IMR-90 (cell line): ENCODE results near the gene OR4E2. TPM values are rescaled to one million over a fixed set of nuclear protein-coding genes. Genes with fewer than 3 reads are reported as not detected.

Experiments
- ATAC-seq: fragments of 200-7000 bp; cut with Tn5 transposase; 2 replicates; pipeline ENCODE4 v1.9.1; 2020; ENCODE audit warnings: low read depth, mild to moderate bottlenecking, moderate library complexity
- BruUV-seq: library from RNA; stranded (reverse); fragments of 400-500 nt; replicated peaks from 2 replicates; lab custom pipeline; 2021; lab: Mats Ljungman, UMichigan
- CTCF ChIA-PET: fragments of 300-600 bp; formaldehyde crosslinking; extraction: SDS; loops from one replicate; lab custom pipeline; 2021; ENCODE audit warnings: antibody characterized with exemption; lab: Yijun Ruan, JAX
- POLR2A ChIA-PET: fragments of 300-600 bp; sonication (Branson Sonifier 250); formaldehyde crosslinking; loops from one replicate; lab custom pipeline; 2022; ENCODE audit warnings: antibody characterized with exemption; ENCODE audit not compliant: unreplicated experiment; lab: Charles Lee
- DNase-seq: peaks from one replicate; pipeline ENCODE4 v3.0.0; 2013
- H2AFZ ChIP-seq: replicated peaks from 2 replicates; pipeline ENCODE3; 2013; ENCODE audit warnings: low read length, mild to moderate bottlenecking; ENCODE audit not compliant: poor library complexity
- H2AK5ac ChIP-seq: 2 replicates; pipeline ENCODE4 v1.6.1; 2013; ENCODE audit warnings: low read depth, low read length, inconsistent platforms
- H2AK9ac ChIP-seq: replicated peaks from 2 replicates; pipeline ENCODE3; 2013; ENCODE audit warnings: mild to moderate bottlenecking, low read depth, low read length, moderate library complexity; ENCODE audit not compliant: poor library complexity
- H2BK120ac ChIP-seq: 2 replicates; pipeline ENCODE4 v1.6.1; 2013; ENCODE audit warnings: low read depth, low read length, inconsistent platforms
- H2BK15ac ChIP-seq: 3 replicates; pipeline ENCODE4 v1.6.1; 2013; ENCODE audit warnings: low read depth, low read length, inconsistent platforms
- H2BK20ac ChIP-seq: 2 replicates; pipeline ENCODE4 v1.6.1; 2013; ENCODE audit warnings: low read depth, mild to moderate bottlenecking, inconsistent platforms, low read length, moderate library complexity
- H2BK5ac ChIP-seq: 2 replicates; pipeline ENCODE4 v1.6.1; 2013; ENCODE audit warnings: mild to moderate bottlenecking, low read depth, low read length, inconsistent platforms; ENCODE audit not compliant: poor library complexity, severe bottlenecking
- H3K14ac ChIP-seq: replicated peaks from 2 replicates; pipeline ENCODE4 v1.6.1; 2013; ENCODE audit warnings: low read depth, low read length, inconsistent platforms
- H3K18ac ChIP-seq: 2 replicates; pipeline ENCODE4 v1.6.1; 2013; ENCODE audit warnings: low read depth, low read length, control low read depth
- H3K23ac ChIP-seq: 2 replicates; pipeline ENCODE4 v1.6.1; 2013; ENCODE audit warnings: low read depth, low read length, inconsistent platforms
- H3K27ac ChIP-seq: 2 replicates; pipeline ENCODE4 v1.5.1; 2013; ENCODE audit warnings: mild to moderate bottlenecking, control low read depth, low read length; ENCODE audit not compliant: insufficient read depth
- H3K27me3 ChIP-seq: 2 replicates; pipeline ENCODE4 v1.6.1; 2013; ENCODE audit warnings: low read length; ENCODE audit not compliant: control insufficient read depth, insufficient read depth
- H3K36me3 ChIP-seq: 2 replicates; pipeline ENCODE4 v1.6.1; 2013; ENCODE audit warnings: low read length, mixed read lengths; ENCODE audit not compliant: control insufficient read depth, insufficient read depth
- H3K4ac ChIP-seq: 2 replicates; pipeline ENCODE4 v1.6.1; 2013; ENCODE audit warnings: low read depth, low read length, inconsistent platforms
- H3K4me1 ChIP-seq: 2 replicates; pipeline ENCODE4 v1.6.1; 2013; ENCODE audit warnings: low read length, mixed read lengths; ENCODE audit not compliant: control insufficient read depth, insufficient read depth
- H3K4me2 ChIP-seq: 2 replicates; pipeline ENCODE4 v1.6.1; 2013; ENCODE audit warnings: low read depth, mild to moderate bottlenecking, control low read depth, low read length, moderate library complexity
- H3K4me3 ChIP-seq: 2 replicates; pipeline ENCODE4 v1.5.1; 2013; ENCODE audit warnings: low read depth, mild to moderate bottlenecking, control low read depth, low read length, moderate library complexity; ENCODE audit not compliant: insufficient read depth
- H3K56ac ChIP-seq: 2 replicates; pipeline ENCODE4 v1.6.1; 2013; ENCODE audit warnings: low read length, inconsistent platforms; ENCODE audit not compliant: insufficient read depth; ENCODE audit errors: extremely low read depth
- H3K79me1 ChIP-seq, 2 experiments: 2 replicates each; pipeline ENCODE4 v1.6.1; 2013; ENCODE audit warnings: low read length in 2 of 2, inconsistent platforms in 1 of 2, low read depth in 1 of 2
- H3K9ac ChIP-seq: 2 replicates; pipeline ENCODE4 v1.6.1; 2013; ENCODE audit warnings: low read depth, low read length, control low read depth
- H3K9me1 ChIP-seq: 2 replicates; pipeline ENCODE4 v1.6.1; 2013; ENCODE audit warnings: low read length, inconsistent platforms; ENCODE audit not compliant: insufficient read depth
- H3K9me3 ChIP-seq: 2 replicates; pipeline ENCODE4 v1.6.1; 2013; ENCODE audit warnings: low read length; ENCODE audit not compliant: control insufficient read depth, insufficient read depth
- H4K20me1 ChIP-seq: 2 replicates; pipeline ENCODE4 v1.6.1; 2013; ENCODE audit warnings: low read length, inconsistent platforms; ENCODE audit not compliant: insufficient read depth
- H4K5ac ChIP-seq: 2 replicates; pipeline ENCODE4 v1.6.1; 2013; ENCODE audit warnings: mild to moderate bottlenecking, low read depth, low read length, control low read depth
- H4K8ac ChIP-seq, 2 experiments: 2 replicates each; pipeline ENCODE4 v1.6.1; 2013; ENCODE audit warnings: low read depth in 2 of 2, low read length in 2 of 2, control low read depth in 1 of 2, inconsistent platforms in 1 of 2
- H4K91ac ChIP-seq: 2 replicates; pipeline ENCODE4 v1.6.1; 2013; ENCODE audit warnings: low read depth, low read length, inconsistent platforms; ENCODE audit not compliant: insufficient read depth
- BHLHE40 ChIP-seq: fragments of 150-350 bp; IDR thresholded peaks from 2 replicates; pipeline ENCODE4 v1.6.1; 2016; ENCODE audit warnings: mild to moderate bottlenecking, low read depth, low read length
- CHD1 ChIP-seq: IDR thresholded peaks from 2 replicates; pipeline ENCODE4 v1.6.1; 2012; ENCODE audit warnings: low read depth, low read length, improper control_type of control experiment
- CTCF ChIP-seq: conservative IDR thresholded peaks from 2 replicates; pipeline ENCODE4 v1.5.1; 2012; ENCODE audit warnings: mild to moderate bottlenecking, low read depth, low read length, improper control_type of control experiment
- FOS ChIP-seq: fragments of 150-350 bp; IDR thresholded peaks from 2 replicates; pipeline ENCODE4 v1.6.1; 2016; ENCODE audit warnings: low read depth, low read length
- MAFK ChIP-seq: IDR thresholded peaks from 2 replicates; pipeline ENCODE4 v1.6.1; 2012; ENCODE audit warnings: low read depth, low read length, improper control_type of control experiment
- NFE2L2 ChIP-seq: fragments of 150-350 bp; IDR thresholded peaks from 2 replicates; pipeline ENCODE4 v1.6.1; 2016; ENCODE audit warnings: low read depth, mild to moderate bottlenecking, low read length
- POLR2A ChIP-seq: IDR thresholded peaks from 2 replicates; pipeline ENCODE4 v1.6.1; 2012; ENCODE audit warnings: mild to moderate bottlenecking, low read depth, low read length
- RAD21 ChIP-seq: IDR thresholded peaks from 2 replicates; pipeline ENCODE4 v1.6.1; 2012; ENCODE audit warnings: low read length, improper control_type of control experiment
- RCOR1 ChIP-seq: IDR thresholded peaks from 2 replicates; pipeline ENCODE4 v1.6.1; 2012; ENCODE audit warnings: mild to moderate bottlenecking, low read length, improper control_type of control experiment; ENCODE audit not compliant: insufficient replicate concordance
- RFX5 ChIP-seq: IDR thresholded peaks from 2 replicates; pipeline ENCODE4 v1.8.0; 2012; ENCODE audit warnings: low read depth, mild to moderate bottlenecking, low read length, moderate library complexity
- SMC3 ChIP-seq: fragments of 150-350 bp; IDR thresholded peaks from 2 replicates; pipeline ENCODE4 v1.6.1; 2016; ENCODE audit warnings: low read depth, mild to moderate bottlenecking, antibody characterized with exemption, low read length, moderate library complexity
- USF2 ChIP-seq: fragments of 150-350 bp; IDR thresholded peaks from 2 replicates; pipeline ENCODE4 v1.6.1; 2017; ENCODE audit warnings: mild to moderate bottlenecking, antibody characterized with exemption, low read length, low read depth
- WGBS, 2 experiments: methylation state at CpG; one replicate each; pipeline versions ENCODE4 v1.1.5 to v1.1.7; 2013; ENCODE audit warnings: missing lambda C conversion rate in 2 of 2; ENCODE audit not compliant: insufficient read length in 1 of 2; ENCODE audit errors: extremely low coverage in 2 of 2; 5-methylcytosine and 5-hydroxymethylcytosine counted together
- dilution Hi-C: fragments of 300-500 bp; cut with HindIII; formaldehyde crosslinking; loops from one replicate; pipeline ENCODE4 v1.14.3; 2018; ENCODE audit warnings: low sequenced_read_pairs; ENCODE audit not compliant: unreplicated experiment
- in situ Hi-C: fragments of 300-500 bp; cut with MboI; formaldehyde crosslinking; loops from 3 replicates; pipeline ENCODE4 v1.14.3; 2019; ENCODE audit warnings: low sequenced_read_pairs, inconsistent platforms, mixed read lengths
- intact Hi-C: fragments of 100-400 bp; cut with micrococcal nuclease; formaldehyde crosslinking; loops from 2 replicates; pipeline ENCODE4 v1.10.0; 2022
- polyA plus RNA-seq, 3 experiments: library from polyadenylated mRNA; depleted of rRNA; stranded (reverse); fragments of >200 nt; gene quantifications; 2 replicates each; pipeline ENCODE4 v1.2.3, GENCODE V29; 2012; ENCODE audit warnings: low replicate concordance in 1 of 3
- total RNA-seq: library from RNA; depleted of rRNA; stranded (reverse); fragments of >200 nt; gene quantifications from 2 replicates; pipeline ENCODE4 v1.2.3, GENCODE V29; 2012

OR4E2 gene
- total and polyA plus RNA-seq, 2 of the 4 experiments (the other 2 are of a cell fraction) = not detected

GRCh38 chr14:21634840-21635239, 18.8 kb upstream of the OR4E2 start, which contains the start of gene OR10G2:
OR10G2 (minus strand) TSS chr14:21634940; CDS start chr14:21634842, 98 bp downstream.
- POLR2A ChIA-PET = no interaction called here
- Histone ChIP-seq H2BK15ac (no peak within 1 kb of the TSS), H2BK5ac (no peak within 1 kb of the TSS), H3K9ac (no peak within 1 kb of the TSS), H3K36me3 (no peaks in the 10 kb centered on the region), H3K18ac (no peak within 1 kb of the TSS), H3K9me3 (no peaks in the 10 kb centered on the region), H2BK20ac (no peak within 1 kb of the TSS), H3K4ac (no peak within 1 kb of the TSS), H4K8ac (no peak within 1 kb of the TSS), H2AK9ac (no peak within 1 kb of the TSS), H4K20me1 (no peaks in the 10 kb centered on the region), H3K27me3 (no peaks in the 10 kb centered on the region; the same call in 1 of the 2 replicates), H2AFZ (no peak within 1 kb of the TSS), H3K79me1 (no peaks in the 10 kb centered on the region), H2BK120ac (no peak within 1 kb of the TSS), H4K5ac (no peak within 1 kb of the TSS), H3K9me1 (no peaks in the 10 kb centered on the region), H3K4me3 (no peak within 1 kb of the TSS), H3K4me2 (no peak within 1 kb of the TSS), H2AK5ac (no peak within 1 kb of the TSS), H3K27ac (no peak within 1 kb of the TSS), H3K4me1 (no peaks in the 10 kb centered on the region), H3K56ac (no peak within 1 kb of the TSS), H4K91ac (no peak within 1 kb of the TSS), H3K23ac (no peak within 1 kb of the TSS), H3K14ac (no peak within 1 kb of the TSS)
- ATAC-seq = no peak
- in situ Hi-C loops = no loop called here
- BruUV-seq = no TSS peak
- intact Hi-C loops = no loop called here
- CTCF ChIA-PET = no interaction called here
- TF ChIP-seq CHD1 = no peak
- TF ChIP-seq POLR2A = no peak
- no peak for TF ChIP-seq CTCF
- TF ChIP-seq FOS = no peak
- no peak for TF ChIP-seq USF2
- no peak for TF ChIP-seq RFX5
- TF ChIP-seq RCOR1 = no peak
- no peak for TF ChIP-seq MAFK
- no peak for TF ChIP-seq SMC3
- no peak for TF ChIP-seq RAD21
- no peak for TF ChIP-seq NFE2L2
- TF ChIP-seq BHLHE40 = no peak
- no peak for DNase-seq
- WGBS, 2 experiments = 25% methylated on average over 2 of the region's 4 CpGs; no CpG with 5 or more reads in 1 of the 2 experiments
- dilution Hi-C loops = no loop called here
